IPS-11a (cell line): ENCODE results near the gene ATP6V0B.

Experiments
- H3K4me3 ChIP-seq: one replicate; pipeline ENCODE4 v1.5.1; 2013; ENCODE audit warnings: low read depth, low read length, control low read depth

ATP6V0B gene

GRCh38 chr1:43982808-43983207 is 8.0 kb downstream of the ATP6V0B start:
- H3K4me3 ChIP-seq, result no peak overlapping the region

DNA sequence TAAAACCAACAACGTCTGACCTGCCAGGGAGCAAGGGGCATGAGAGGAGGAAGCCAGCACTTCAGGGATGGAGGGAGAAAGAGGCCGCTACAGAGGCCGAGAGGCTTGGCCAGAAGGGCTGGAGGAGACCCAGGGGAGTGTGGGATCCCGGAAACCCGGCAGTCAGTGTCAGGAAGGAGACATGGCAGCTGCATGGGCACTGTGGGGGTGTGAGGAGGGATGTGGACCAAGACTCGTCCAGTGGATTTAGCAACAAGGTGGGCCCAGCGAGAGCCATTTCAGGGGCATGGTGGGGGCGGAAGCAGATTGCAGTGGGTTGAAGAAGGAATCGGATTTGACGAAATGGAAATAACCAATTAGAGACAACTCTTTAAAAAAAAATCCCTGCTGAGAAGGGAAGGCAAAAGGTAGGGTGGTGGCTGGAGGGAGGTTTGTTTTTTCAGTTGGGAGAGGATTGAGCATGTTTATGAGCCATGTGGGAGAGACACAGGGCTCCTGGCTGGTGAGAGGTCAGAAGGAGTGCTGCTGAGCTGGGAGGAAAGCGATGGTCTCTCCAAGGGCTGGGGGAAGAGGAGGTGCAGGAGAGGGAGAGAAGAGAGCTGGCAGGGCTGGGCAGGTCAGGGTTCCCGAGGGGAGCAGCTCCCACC is 8.6 kb downstream of the ATP6V0B start:
- no peak overlapping the region for H3K4me3 ChIP-seq

DNA sequence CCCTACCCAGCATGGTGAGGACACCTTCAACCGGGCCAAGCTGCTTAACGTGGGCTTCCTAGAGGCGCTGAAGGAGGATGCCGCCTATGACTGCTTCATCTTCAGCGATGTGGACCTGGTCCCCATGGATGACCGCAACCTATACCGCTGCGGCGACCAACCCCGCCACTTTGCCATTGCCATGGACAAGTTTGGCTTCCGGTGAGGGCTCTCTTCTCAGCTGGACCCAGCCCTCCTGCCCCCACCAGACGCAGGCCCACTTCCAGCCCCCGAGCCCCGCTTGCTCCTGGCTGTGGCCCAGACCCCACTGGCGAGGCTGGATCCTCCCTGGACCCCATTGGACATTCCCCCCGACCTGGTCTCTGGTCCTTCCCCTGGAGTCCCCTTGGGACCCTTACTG is 10.1 kb downstream of the ATP6V0B start:
- H3K4me3 ChIP-seq, result no peak overlapping the region

GRCh38 chr1:43985984-43986595 is 11.3 kb downstream of the ATP6V0B start:
- H3K4me3 ChIP-seq, result no peak overlapping the region

GRCh38 chr1:43986712-43987111 is 12.0 kb downstream of the ATP6V0B start:
- H3K4me3 ChIP-seq, result no peak overlapping the region

DNA sequence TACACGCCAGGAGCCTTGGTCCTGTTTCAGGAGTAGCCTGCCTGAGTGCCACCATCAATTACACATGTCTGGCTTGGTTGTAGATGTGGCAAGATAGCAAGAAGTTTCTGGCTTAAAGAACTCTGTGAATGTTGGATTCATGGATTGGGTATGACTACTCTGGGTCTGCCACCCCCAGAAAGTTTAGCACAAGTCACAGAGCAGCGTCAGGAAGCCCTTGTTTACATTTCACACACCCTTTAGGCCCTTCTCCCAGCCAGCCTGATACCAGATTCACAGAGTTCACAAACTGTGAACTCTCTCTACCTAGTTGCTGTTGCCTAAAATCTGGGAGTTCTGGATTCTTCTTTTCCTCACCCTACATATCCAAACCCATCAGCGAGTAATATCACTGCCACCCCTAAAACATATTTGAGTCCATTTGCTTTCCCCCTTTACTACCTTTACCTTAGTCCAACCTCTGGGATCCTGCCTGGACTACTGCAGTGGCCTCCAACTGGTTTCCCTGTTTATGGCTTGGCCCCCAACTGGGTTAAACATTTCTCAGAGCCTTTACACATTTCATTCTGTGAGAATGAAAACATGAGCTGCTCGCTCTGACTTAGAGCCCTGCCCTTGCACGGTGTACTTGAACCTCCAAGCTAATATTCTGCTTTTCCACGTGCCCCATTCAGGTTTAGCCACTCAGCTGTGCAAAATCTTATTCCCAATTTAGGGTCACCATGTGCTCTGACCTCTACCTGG is 12.6 kb downstream of the ATP6V0B start:
- H3K4me3 ChIP-seq, result no peak overlapping the region

- H3K4me3 ChIP-seq, result peak overlapping the region; percentile 58
These were observed 15.8 kb downstream of the ATP6V0B start for GRCh38 chr1:43990271-43991199.

DNA sequence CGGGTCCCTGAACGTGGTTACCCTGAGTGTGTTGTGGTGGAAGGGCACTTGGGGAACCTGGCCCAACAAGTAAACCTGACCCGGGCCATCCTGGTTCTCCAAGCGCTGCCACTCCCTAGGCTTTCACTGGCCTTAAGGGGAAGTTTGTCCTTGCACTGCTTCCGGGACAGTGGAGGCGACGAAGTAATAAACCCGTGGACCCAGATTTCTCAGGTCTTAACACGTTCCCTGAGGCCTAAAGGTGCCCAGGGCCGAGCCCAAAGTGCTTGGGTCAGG is 16.4 kb downstream of the ATP6V0B start:
- peak overlapping the region; percentile 58 for H3K4me3 ChIP-seq

GRCh38 chr1:43991476-43992231 is 16.9 kb downstream of the ATP6V0B start, which contains the start of gene CCDC24:
Gene CCDC24 (plus strand): TSS chr1:43991599. CDS start chr1:43991879, 280 bp downstream.
- H3K4me3 ChIP-seq, result peak within 1 kb of the TSS; percentile 58

DNA sequence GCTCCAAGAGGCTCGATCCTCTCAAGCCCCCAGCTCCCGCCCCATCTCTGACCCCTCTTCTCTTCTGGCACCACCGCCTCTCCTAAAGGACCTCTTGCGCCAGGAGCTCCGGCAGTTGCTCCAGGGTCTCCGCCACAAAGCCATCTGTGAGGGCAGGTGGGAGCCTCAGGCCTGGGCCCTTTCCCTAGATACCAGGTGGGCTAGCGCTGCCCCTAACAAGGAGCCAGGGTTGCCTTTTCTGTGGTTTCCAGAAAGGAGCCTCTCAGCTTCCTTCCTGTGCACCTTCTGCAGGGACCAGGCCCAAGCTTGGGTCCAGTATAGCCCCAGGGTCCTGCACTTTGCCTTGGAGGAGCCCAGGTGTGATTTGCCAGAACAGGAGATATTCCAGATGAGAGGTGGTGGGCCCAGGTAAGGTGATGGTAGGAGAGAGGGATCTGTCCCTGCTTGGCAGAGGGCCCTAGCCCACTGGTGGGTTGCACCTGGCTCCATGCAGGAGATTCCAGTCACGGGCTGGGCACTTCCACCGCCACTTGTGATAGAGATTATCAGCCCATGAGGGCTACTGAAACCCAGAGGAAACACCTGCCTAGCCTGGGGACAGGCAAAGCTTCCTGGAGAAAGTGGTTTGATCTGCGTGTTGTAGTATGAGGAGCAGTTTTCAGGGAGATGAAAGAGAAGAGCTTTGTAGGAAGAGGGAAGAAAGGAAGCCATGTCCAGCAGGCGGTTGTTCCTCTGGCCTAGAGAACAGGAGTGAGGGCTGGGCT is 17.7 kb downstream of the ATP6V0B start:
- peak overlapping the region; percentile 58 for H3K4me3 ChIP-seq

DNA sequence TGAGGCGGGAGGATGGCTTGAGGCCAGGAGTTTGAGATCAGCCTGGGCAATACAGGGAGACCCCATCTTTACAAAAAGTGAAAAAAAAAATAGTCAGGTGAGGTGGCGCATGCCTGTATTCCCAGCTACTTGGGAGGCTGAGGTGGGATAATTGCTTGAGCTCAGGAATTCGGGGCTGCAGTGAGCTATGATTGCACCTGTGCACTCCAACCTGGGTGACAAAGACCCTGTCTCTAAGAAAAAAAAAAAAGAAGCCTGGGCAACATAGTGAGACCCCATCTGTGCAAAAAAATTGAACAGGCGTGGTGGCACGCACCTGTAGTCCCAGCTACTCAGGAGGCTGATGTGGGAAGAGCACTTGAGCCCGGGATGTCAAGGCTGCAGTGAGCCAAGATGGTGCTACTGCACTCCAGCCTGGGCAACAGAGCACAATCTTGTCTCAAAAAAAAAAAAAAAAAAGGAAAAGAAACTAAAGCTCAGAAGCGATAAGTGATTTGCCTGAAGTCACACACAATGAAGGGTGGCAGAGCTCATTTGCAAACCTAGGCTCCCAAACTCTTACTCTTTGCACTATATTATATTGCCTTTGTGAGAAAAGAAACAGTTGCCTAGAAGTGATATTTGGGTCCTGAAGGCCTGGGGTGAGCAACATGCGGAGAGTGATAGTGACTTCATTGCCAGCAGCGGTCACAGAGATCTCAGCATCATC is 18.6 kb downstream of the ATP6V0B start:
- no peak overlapping the region for H3K4me3 ChIP-seq

GRCh38 chr1:43994071-43994470 is 19.3 kb downstream of the ATP6V0B start:
- no peak overlapping the region for H3K4me3 ChIP-seq

DNA sequence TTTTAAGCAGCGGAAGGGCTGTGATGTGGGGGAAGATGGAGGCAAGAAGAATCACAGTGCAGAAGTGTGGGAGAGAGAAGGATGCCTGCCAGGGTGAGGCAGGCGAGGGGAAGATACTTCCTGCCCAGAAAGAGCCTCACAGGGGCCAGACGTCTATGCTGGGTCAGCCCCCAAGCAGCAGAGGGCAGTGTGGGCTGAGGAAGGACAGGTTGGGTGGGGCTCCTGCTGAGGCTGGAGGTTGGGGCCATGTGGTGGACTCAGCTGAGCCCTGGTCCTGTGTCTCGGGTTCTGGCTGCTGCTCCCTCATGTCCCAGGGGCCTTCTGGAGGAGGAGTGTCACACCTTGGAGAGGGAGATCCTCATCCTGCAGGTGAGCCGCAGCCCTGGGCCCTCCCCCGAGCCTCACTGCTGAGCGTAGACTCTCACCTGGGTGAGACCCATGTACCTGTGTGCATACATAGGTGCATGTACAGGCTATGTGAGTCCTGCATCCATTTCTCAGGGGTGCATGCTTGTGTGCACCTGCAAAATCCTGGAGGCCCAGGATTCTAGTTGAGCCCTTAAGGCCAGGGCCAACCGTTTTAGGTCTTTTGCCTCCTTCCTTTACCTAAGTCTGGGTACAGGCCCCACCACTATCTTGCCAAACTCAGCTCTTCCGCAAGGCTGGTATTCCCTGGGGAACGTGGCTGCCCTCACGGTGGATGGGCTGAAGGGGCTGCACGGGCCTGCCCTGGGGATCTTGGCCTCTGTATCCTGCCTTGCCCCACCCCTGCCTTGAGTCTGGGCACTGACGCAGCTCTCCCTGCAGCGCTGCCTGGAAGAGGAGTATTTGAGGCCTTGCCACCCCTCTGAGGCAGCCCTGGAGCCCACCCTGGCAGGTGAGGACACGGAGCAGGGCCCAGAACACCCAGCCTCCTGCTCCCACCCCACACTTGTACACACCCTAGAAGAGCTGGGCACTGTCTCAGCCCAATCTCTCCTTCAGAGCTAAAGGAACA is 20.3 kb downstream of the ATP6V0B start:
- no peak overlapping the region for H3K4me3 ChIP-seq

GRCh38 chr1:43995984-43996732 is 21.4 kb downstream of the ATP6V0B start:
- no peak overlapping the region for H3K4me3 ChIP-seq

DNA sequence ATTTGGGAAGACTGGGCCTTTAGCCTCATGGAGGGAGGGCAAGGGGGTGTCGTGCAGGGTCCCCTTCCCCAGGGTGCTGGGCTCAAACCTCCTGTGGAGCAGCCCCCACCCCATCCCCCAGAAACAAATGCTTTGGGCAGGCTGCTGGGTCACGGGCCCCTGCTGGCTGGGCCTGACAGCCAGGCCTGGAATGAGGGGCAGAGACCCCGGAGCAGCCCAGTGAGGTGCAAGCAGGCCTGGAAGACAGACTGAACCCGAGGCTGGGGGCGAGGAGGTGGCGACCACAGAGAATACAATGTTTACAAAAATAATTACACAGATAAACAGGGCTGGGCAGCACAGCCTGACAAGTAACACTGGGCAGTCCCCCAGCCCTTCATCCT is 22.0 kb downstream of the ATP6V0B start:
- no peak overlapping the region for H3K4me3 ChIP-seq

- H3K4me3 ChIP-seq, result no peak overlapping the region
These were observed 22.7 kb downstream of the ATP6V0B start for GRCh38 chr1:43997295-43997999.

DNA sequence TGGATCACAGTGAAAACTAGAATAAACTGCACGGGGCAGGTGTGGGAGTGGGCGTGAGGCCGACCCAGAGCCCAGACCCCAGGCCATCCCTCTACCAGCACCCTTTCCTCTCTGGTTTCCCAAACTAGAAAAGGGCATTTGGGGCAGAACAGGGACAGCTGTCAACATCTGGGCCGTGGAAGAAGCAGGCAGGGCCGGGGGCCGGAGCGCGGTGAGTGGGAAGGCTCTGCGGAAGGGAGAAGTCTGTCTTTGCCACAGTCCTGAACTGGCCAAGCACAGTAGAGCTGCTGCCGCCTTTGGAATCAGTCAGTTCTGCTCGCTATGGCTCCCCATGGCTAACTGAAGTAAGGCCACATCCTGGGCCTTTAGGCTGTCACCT is 23.2 kb downstream of the ATP6V0B start:
- no peak overlapping the region for H3K4me3 ChIP-seq
